ENCODE measurements around the gene CCDC138. TPM values are rescaled to one million over a fixed set of nuclear protein-coding genes. Genes with fewer than 3 reads are reported as not detected.

Gene CCDC138
- total RNA-seq, 4 donors from 2014 or later: 4.2 to 9.2 (median 6.5) TPM

DNA sequence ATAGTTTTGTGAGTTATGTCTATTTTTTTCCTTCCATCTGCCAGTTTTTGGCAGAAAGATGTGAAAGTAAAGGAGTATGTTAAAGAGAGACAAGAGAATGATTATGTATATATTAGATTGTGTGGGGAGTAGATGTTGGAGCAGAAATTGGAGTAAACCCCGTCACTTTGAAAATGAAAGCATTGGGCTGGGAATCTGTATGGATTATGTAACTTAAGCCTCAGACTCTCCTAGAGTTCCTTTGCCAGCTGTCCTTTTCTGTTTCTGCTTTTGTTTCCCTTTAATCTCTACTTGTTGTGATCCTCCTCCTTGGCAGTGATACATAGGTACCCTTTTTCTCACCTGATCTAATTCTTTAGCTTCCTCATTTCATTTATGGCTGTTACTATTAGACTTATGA, 19.2 kb downstream of the CCDC138 start:
- 37 to 59% methylated on average over 1 of the region's 1 CpG for WGBS, 2 donors

DNA sequence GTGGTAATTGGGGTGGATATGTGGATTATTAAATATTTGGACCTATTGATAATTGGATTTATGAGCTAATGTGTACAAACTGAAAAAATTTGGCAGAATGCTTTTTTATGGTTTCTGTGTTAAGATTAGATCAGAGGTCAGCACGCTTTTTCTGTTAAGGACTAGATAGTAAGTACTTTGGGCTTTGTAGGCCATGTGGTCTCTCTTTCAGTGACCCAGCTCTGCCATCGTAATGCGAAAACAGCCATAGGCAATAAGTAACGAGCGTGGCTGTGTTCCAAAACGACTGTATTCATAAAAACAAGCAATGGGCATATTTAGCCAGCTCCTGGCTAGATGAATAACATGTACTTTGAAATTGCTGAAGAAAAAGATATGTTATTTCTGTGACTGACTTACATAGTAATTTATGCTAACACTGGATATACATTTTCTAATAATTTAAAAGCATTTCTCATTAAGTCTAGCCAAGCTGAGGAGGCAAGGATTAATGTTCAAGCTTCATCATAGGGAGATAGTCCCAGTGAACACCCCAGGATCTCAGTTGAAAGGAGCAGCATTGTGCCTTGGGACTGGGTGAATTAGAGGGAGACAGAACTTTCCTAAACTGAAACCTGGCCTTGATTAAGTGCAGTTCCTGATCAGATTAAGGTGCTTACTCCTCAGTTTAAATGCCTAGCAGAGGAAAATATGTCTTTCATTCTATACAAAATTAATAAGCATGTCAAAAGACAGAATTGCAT, 20.0 kb downstream of the CCDC138 start:
- H3K27me3 ChIP-seq: no peaks in the 10 kb centered on the region
- no peak for DNase-seq
- H3K4me1 ChIP-seq: peaks cover 0 to 10% (median 0%) of the 10 kb centered on the region in 3 donors
- no peak for TF ChIP-seq POLR2A (IDR thresholded peaks at IDR 0.05)
- TF ChIP-seq, protein P1, sequence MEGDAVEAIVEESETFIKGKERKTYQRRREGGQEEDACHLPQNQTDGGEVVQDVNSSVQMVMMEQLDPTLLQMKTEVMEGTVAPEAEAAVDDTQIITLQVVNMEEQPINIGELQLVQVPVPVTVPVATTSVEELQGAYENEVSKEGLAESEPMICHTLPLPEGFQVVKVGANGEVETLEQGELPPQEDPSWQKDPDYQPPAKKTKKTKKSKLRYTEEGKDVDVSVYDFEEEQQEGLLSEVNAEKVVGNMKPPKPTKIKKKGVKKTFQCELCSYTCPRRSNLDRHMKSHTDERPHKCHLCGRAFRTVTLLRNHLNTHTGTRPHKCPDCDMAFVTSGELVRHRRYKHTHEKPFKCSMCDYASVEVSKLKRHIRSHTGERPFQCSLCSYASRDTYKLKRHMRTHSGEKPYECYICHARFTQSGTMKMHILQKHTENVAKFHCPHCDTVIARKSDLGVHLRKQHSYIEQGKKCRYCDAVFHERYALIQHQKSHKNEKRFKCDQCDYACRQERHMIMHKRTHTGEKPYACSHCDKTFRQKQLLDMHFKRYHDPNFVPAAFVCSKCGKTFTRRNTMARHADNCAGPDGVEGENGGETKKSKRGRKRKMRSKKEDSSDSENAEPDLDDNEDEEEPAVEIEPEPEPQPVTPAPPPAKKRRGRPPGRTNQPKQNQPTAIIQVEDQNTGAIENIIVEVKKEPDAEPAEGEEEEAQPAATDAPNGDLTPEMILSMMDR (IDR thresholded peaks at IDR 0.05): no peak
- no peak overlapping the region for H3K27ac ChIP-seq
- intact Hi-C loops (cut with DNase I): no loop called here
- H3K9me3 ChIP-seq: peaks cover 4 to 7% (median 7%) of the 10 kb centered on the region in 3 donors
- H3K36me3 ChIP-seq: peaks cover 0 to 27% (median 0%) of the 10 kb centered on the region in 3 donors
- no peak overlapping the region for H3K4me3 ChIP-seq
- WGBS, 2 donors: 50 to 75% methylated on average over 6 of the region's 6 CpGs

More for the DNA sequence above, 19.2 kb downstream of the CCDC138 start:
- Histone ChIP-seq H3K4me1 (peaks cover 0 to 10% (median 0%) of the 10 kb centered on the region in 3 donors), H3K27ac (peak overlapping the region in 1 of 4 donors; percentile 6), H3K4me3 (no peak overlapping the region), H3K36me3 (peaks cover 0 to 27% (median 0%) of the 10 kb centered on the region in 3 donors), H3K27me3 (no peaks in the 10 kb centered on the region), H3K9me3 (peaks cover 4 to 7% (median 7%) of the 10 kb centered on the region in 3 donors)
- intact Hi-C loops (cut with DNase I): no loop called here
- DNase-seq: no peak
- no peak for TF ChIP-seq POLR2A (IDR thresholded peaks at IDR 0.05)
- TF ChIP-seq, protein P1 (IDR thresholded peaks at IDR 0.05): no peak

DNA sequence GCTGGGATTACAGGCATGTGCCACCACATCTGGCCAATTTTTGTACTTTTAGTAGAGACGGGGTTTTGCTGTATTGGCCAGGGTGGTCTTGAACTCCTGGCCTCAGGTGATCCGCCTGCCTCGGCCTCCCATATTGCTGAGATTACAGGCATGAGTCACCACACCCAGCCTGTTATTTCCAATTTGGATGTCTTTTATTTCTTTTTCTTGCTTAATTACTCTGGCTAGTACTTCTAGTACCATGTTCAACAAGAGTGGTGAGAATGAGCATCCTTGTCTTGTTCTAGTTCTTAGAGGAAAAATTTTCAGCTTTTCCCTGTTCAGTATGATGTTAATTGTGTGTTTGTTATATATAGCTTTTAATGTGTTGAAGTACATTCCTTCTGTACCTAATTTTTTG, 23.4 kb downstream of the CCDC138 start:
- TF ChIP-seq, protein P1 (IDR thresholded peaks at IDR 0.05): no peak
- no peak for TF ChIP-seq POLR2A (IDR thresholded peaks at IDR 0.05)
- no peak overlapping the region for H3K4me3 ChIP-seq
- H3K36me3 ChIP-seq: peaks cover 0 to 28% (median 0%) of the 10 kb centered on the region in 3 donors
- no peaks in the 10 kb centered on the region for H3K27me3 ChIP-seq
- H3K9me3 ChIP-seq: peaks cover 4 to 7% (median 7%) of the 10 kb centered on the region in 3 donors
- intact Hi-C loops (cut with DNase I): no loop called here
- H3K27ac ChIP-seq: no peak overlapping the region
- 94 to 100% methylated on average over 3 of the region's 3 CpGs for WGBS, 2 donors
- peaks cover 0 to 10% (median 0%) of the 10 kb centered on the region in 3 donors for H3K4me1 ChIP-seq
- no peak for DNase-seq

DNA sequence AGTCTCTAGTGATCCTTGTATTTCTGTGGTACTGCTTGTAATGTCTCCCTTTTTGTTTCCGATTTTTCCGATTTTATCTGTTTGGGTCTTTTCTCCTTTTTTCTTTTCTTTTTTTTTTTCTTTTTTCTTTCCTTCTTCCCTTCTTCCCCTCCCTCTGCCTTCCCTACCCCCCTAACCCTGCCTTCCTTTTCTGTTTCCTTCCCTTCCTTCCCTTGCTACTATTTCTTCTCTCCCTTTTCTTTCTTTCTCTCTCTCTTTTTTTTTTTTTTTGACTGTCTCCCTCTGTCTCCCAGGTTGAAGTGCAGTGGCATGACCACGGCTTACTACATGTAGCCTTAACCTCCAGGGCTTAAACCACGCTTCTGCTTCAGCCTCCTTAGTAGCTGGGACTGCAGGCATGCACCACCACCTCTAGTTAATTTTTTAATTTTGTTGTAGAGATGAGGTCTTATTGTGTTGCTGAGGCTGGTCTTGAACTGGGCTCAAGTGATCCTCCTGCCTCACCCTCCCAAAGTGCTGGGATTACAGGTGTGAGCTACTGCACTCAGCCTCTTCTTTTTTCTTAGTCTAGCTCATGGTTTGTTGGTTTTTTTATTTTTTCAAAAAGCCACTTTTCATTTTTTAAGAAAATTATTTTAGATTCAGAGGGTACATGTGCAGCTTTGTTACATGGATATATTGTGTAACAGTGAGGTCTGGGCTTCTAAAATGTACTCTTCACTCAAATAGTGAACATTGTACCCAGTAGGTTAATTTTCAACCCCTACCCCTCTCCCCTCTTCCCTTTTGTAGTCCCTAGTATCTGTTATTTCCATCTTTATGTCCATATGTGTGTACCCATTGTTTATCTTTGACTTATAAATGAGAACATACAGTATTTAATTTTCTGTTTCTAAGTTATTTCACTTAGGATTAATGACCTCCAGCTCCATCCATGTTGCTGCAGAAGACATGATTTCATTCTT, 24.7 kb downstream of the CCDC138 start:
- H3K4me3 ChIP-seq: no peak overlapping the region
- peaks cover 0 to 37% (median 0%) of the 10 kb centered on the region in 3 donors for H3K36me3 ChIP-seq
- H3K9me3 ChIP-seq: peaks cover 4 to 7% (median 7%) of the 10 kb centered on the region in 3 donors
- peaks cover 0 to 2% (median 0%) of the 10 kb centered on the region in 3 donors for H3K4me1 ChIP-seq
- TF ChIP-seq, protein P1 (IDR thresholded peaks at IDR 0.05): no peak
- TF ChIP-seq POLR2A (IDR thresholded peaks at IDR 0.05): no peak
- H3K27ac ChIP-seq: no peak overlapping the region
- DNase-seq: no peak
- WGBS, 2 donors: 98 to 100% methylated on average over 3 to 4 of the region's 4 CpGs
- H3K27me3 ChIP-seq: no peaks in the 10 kb centered on the region
- intact Hi-C loops (cut with DNase I): no loop called here
